Body of pancreas (tissue), 4 donors: Measurements from ENCODE around the gene SECTM1. TPM values are rescaled to one million over a fixed set of nuclear protein-coding genes. Genes with fewer than 3 reads are reported as not detected.

Source experiments
- ATAC-seq: fragments of 150-250 bp; one replicate; pipeline ENCODE4 v1.9.1; 2016
- DNase-seq, 4 donors: peaks; one replicate each; pipeline ENCODE4 v3.0.0-alpha.2; 2019
- H3K27ac ChIP-seq, 4 donors: fragments of 200-600 bp; sonication (generic); 1 replicate in 3 of 4; 2 replicates in 1 of 4; pipeline versions ENCODE4 v1.5.1 to v1.6.1; 2016 to 2019; ENCODE audit warnings: mild to moderate bottlenecking in 1 of 4, mixed read lengths in 1 of 4, moderate library complexity in 1 of 4
- H3K27me3 ChIP-seq, 2 donors: fragments of 200-600 bp; sonication (generic); one replicate each; pipeline ENCODE4 v1.6.0; 2016; ENCODE audit warnings: mild to moderate bottlenecking in 1 of 2
- H3K36me3 ChIP-seq, 2 donors: fragments of 200-600 bp; sonication (generic); replicated peaks in 1 of 2; 2 replicates each; pipeline ENCODE4 v1.5.1; 2016; ENCODE audit warnings: low read depth in 2 of 2; ENCODE audit not compliant: insufficient read depth in 1 of 2
- H3K4me1 ChIP-seq: fragments of 200-600 bp; sonication (generic); one replicate; pipeline ENCODE4 v1.6.0; 2016
- H3K4me3 ChIP-seq, 2 donors: fragments of 200-600 bp; sonication (generic); 1 replicate in 1 of 2; 2 replicates in 1 of 2; pipeline ENCODE4 v1.5.1; 2016 to 2019
- H3K9me3 ChIP-seq, 3 donors: fragments of 200-600 bp; sonication (generic); 1 replicate in 2 of 3; 2 replicates in 1 of 3; pipeline ENCODE4 v1.5.1; 2016
- POLR2A ChIP-seq, 3 donors: fragments of 450-650 bp; IDR thresholded peaks; one replicate each; pipeline ENCODE4 v1.6.1; 2016; ENCODE audit warnings: antibody characterized with exemption in 3 of 3, mild to moderate bottlenecking in 2 of 3
- WGBS, 2 donors: methylation state at CpG; one replicate each; pipeline ENCODE4 v1.1.5; 2017; 5-methylcytosine and 5-hydroxymethylcytosine counted together
- intact Hi-C: fragments of 100-400 bp; cut with DNase I; formaldehyde crosslinking; loops from one replicate; pipeline ENCODE4 v1.15.1; 2023
- total RNA-seq, 2 donors: library from RNA; depleted of rRNA; stranded (reverse); fragments of >200 nt; gene quantifications; one replicate each; pipeline ENCODE4 v1.1.0, GENCODE V29; 2016
- TF ChIP-seq, protein P1 (sequence below), 7 experiments: fragments of 450-650 bp in 4 of 7; fragments of 200-600 bp in 3 of 7; sonication (generic) in 3 of 7; IDR thresholded peaks; one replicate each; pipeline ENCODE4 v1.5.1; 2016 to 2019; ENCODE audit warnings: antibody characterized with exemption in 7 of 7

Gene SECTM1
- total RNA-seq, 2 donors from 2014 or later = 5.4 to 6.3 TPM

- 71 to 81% methylated on average over 20 of the region's 20 CpGs for WGBS, 2 donors
- H3K36me3 ChIP-seq = no peaks in the 10 kb centered on the region
- DNase-seq = no peak
- H3K27ac ChIP-seq = no peak overlapping the region
- no peak for ATAC-seq
- H3K9me3 ChIP-seq = no peaks in the 10 kb centered on the region
- intact Hi-C loops = no loop called here
- peaks cover 3% of the 10 kb centered on the region for H3K4me1 ChIP-seq
- no peak for TF ChIP-seq POLR2A (IDR thresholded peaks at IDR 0.05)
- TF ChIP-seq, protein P1, sequence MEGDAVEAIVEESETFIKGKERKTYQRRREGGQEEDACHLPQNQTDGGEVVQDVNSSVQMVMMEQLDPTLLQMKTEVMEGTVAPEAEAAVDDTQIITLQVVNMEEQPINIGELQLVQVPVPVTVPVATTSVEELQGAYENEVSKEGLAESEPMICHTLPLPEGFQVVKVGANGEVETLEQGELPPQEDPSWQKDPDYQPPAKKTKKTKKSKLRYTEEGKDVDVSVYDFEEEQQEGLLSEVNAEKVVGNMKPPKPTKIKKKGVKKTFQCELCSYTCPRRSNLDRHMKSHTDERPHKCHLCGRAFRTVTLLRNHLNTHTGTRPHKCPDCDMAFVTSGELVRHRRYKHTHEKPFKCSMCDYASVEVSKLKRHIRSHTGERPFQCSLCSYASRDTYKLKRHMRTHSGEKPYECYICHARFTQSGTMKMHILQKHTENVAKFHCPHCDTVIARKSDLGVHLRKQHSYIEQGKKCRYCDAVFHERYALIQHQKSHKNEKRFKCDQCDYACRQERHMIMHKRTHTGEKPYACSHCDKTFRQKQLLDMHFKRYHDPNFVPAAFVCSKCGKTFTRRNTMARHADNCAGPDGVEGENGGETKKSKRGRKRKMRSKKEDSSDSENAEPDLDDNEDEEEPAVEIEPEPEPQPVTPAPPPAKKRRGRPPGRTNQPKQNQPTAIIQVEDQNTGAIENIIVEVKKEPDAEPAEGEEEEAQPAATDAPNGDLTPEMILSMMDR (IDR thresholded peaks at IDR 0.05) = no peak
- no peaks in the 10 kb centered on the region for H3K27me3 ChIP-seq
- H3K4me3 ChIP-seq = no peak overlapping the region
These were observed 27.8 kb downstream of the SECTM1 start for GRCh38 chr17:82305727-82306300.

DNA sequence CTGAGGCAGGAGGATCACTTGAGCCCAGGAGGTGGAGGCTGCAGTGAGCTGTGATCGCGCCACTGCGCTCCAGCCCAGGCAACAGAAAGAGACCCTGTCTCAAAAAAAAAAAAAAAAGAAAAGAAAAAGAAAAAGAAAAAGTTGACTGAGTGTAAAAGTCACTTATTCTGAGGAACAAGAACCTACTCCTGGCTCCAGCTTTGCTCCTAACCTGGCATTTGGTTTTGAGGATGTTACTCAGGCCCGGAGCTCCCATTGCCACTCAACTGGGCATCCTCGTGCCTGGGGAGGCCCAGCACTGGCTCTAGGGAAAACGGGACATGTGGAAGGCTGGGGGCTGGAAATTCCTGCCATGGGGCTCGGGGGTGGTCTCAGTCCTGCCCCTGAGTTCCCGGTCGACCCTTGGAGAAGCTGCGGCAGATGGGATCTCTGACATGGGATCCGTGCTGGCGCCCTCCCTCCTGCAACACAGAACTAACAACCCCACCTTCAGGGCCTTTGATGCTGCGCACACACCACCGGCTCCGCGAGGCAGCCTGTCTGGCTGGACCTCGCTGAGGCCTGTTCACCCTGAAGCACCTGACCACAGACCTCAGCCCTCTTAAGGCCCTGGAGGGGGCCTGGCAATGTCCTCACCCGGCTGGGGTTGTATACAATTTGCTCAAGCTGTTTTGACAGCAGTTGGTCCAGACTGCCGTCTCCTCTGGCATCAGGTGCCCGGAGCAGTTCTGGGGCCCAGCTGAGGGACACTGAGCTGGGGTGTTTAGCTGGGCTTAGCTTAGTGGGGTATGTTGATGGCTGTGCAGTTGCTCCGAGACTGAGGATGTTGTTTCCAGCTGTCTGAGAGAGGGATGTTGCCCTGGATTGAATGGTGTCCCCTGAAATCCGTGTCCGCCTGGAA is 28.5 kb downstream of the SECTM1 start:
- DNase-seq (no peak), ATAC-seq (no peak)
- intact Hi-C loops = no loop called here
- 79 to 85% methylated on average over 13 to 23 of the region's 23 CpGs for WGBS, 2 donors
- H3K4me1 ChIP-seq = peaks cover 4% of the 10 kb centered on the region
- no peaks in the 10 kb centered on the region for H3K9me3 ChIP-seq
- no peak for TF ChIP-seq POLR2A (IDR thresholded peaks at IDR 0.05)
- TF ChIP-seq, protein P1 (IDR thresholded peaks at IDR 0.05) = no peak
- H3K36me3 ChIP-seq = no peaks in the 10 kb centered on the region
- H3K27ac ChIP-seq = no peak overlapping the region
- no peaks in the 10 kb centered on the region for H3K27me3 ChIP-seq
- no peak overlapping the region for H3K4me3 ChIP-seq

DNA sequence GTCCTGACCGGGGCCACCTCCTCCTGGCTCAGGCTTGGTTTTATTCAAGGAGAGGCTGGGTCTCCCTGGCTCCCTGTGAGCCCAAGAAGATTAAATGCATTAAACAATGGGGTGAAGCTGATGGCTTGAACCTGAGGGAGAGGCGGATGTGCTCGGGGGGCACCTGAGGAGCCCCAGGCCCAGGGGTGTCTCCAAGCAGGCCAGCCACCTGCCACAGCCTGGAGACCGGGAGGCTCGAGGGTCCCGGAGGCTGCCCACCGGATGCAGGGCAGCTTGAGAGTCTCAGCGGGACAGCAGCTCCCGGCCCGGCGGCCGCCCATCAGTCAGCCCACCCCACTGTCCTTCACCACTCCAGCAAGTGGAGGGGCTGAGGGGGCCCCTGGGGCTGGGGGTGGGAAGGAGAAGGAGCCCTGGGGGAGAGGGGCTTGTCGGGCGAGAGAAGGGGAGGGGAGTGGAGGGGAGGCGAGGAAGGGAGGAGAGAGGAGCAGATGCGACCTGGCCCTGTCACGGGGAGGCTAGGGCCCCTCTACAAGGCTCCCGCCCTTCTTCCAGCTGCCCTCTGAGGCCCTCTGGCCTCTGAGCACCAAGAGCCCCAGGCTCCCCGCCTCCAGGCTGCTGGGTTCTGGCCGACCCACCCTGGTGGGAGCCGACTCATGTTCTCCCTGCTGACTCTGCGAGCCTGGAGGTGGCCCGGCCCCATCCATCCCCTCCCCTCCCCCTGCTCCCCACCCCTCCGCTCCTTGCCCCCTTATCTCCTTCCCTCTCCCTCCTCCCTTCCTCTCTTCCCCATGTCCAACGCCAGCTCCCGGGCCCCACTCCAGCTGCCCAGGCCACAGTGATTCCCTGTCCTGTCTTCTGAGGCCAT is 29.4 kb downstream of the SECTM1 start:
- no peak for TF ChIP-seq POLR2A (IDR thresholded peaks at IDR 0.05)
- TF ChIP-seq, protein P1 (IDR thresholded peaks at IDR 0.05) = no peak
- no peak for DNase-seq
- Histone ChIP-seq H3K27me3 (no peaks in the 10 kb centered on the region), H3K4me3 (no peak overlapping the region), H3K36me3 (no peaks in the 10 kb centered on the region), H3K27ac (no peak overlapping the region), H3K4me1 (peaks cover 5% of the 10 kb centered on the region), H3K9me3 (no peaks in the 10 kb centered on the region)
- intact Hi-C loops = no loop called here
- WGBS, 2 donors = 76 to 81% methylated on average over 20 to 21 of the region's 26 CpGs
- no peak for ATAC-seq

- intact Hi-C loops = no loop called here
- Histone ChIP-seq H3K4me3 (no peak overlapping the region), H3K4me1 (peaks cover 14% of the 10 kb centered on the region), H3K27me3 (no peaks in the 10 kb centered on the region), H3K36me3 (no peaks in the 10 kb centered on the region), H3K27ac (no peak overlapping the region), H3K9me3 (no peaks in the 10 kb centered on the region)
- WGBS, 2 donors = 67% methylated on average over 31 of the region's 35 CpGs; no CpG with 5 or more reads in 1 of the 2 donors
- ATAC-seq = no peak
- TF ChIP-seq, protein P1 (IDR thresholded peaks at IDR 0.05) = no peak
- TF ChIP-seq POLR2A (IDR thresholded peaks at IDR 0.05) = no peak
- no peak for DNase-seq
These were observed 30.3 kb downstream of the SECTM1 start for GRCh38 chr17:82302991-82303943.
